KG1 (cell line): ENCODE data around the gene NPPA.
"Not testable (repeated sequence)": the region's sequence is repeated elsewhere in the genome, so short reads cannot be mapped to it uniquely, and the experiment has no call there.

ENCODE experiments used
- DNase-seq: peaks from one replicate; lab custom pipeline; 2025; lab: John Stamatoyannopoulos, UW

Gene NPPA

GRCh38 chr1:11807133-11807532 is 40.5 kb downstream of the NPPA start:
- no peak for DNase-seq

- no peak for DNase-seq
These were observed 41.2 kb downstream of the NPPA start for GRCh38 chr1:11806307-11806936.

GRCh38 chr1:11805422-11806306 is 41.9 kb downstream of the NPPA start, which contains the start of the genes CLCN6 and MTHFR:
Gene CLCN6 (plus strand): TSS chr1:11806191. CDS start chr1:11806263, 72 bp downstream.
Gene MTHFR (minus strand): TSS chr1:11805964. CDS start chr1:11803116, 2,848 bp downstream.
- DNase-seq = peak; percentile 96

GRCh38 chr1:11804666-11805421 is 42.7 kb downstream of the NPPA start:
- no peak for DNase-seq

GRCh38 chr1:11803924-11804665 is 43.5 kb downstream of the NPPA start:
- DNase-seq = not testable (repeated sequence)

GRCh38 chr1:11802973-11803885 is 44.4 kb downstream of the NPPA start:
- DNase-seq = peak; percentile 42

- DNase-seq = no peak
These were observed 45.0 kb downstream of the NPPA start for GRCh38 chr1:11802616-11802972.

- no peak for DNase-seq
These were observed 46.7 kb downstream of the NPPA start for GRCh38 chr1:11800756-11801433.

GRCh38 chr1:11800391-11800755 is 47.2 kb downstream of the NPPA start:
- no peak for DNase-seq

- no peak for DNase-seq
These were observed 47.7 kb downstream of the NPPA start for GRCh38 chr1:11799896-11800295.

- no peak for DNase-seq
These were observed 48.5 kb downstream of the NPPA start for GRCh38 chr1:11799099-11799498.

- DNase-seq = no peak
These were observed 49.9 kb downstream of the NPPA start for GRCh38 chr1:11797525-11798216.

- no peak for DNase-seq
These were observed 51.4 kb downstream of the NPPA start for GRCh38 chr1:11796036-11796828.
